OCI-LY7 (cell line): ENCODE results near the gene RALGAPA2. TPM values are rescaled to one million over a fixed set of nuclear protein-coding genes. Genes with fewer than 3 reads are reported as not detected.

Source experiments
- BruUV-seq: library from RNA; stranded (reverse); fragments of 400-500 nt; replicated peaks from 2 replicates; lab custom pipeline; 2021; lab: Mats Ljungman, UMichigan
- CTCF ChIA-PET: fragments of 300-600 bp; sonication (Branson Sonifier 250); formaldehyde crosslinking; loops from one replicate; lab custom pipeline; 2022; ENCODE audit warnings: antibody characterized with exemption; ENCODE audit not compliant: unreplicated experiment; lab: Charles Lee
- POLR2A ChIA-PET: fragments of 300-600 bp; sonication (Branson Sonifier 250); formaldehyde crosslinking; loops from one replicate; lab custom pipeline; 2022; ENCODE audit warnings: antibody characterized with exemption; lab: Charles Lee
- DNase-seq: peaks from one replicate; pipeline ENCODE4 v3.0.0-alpha.2; 2015; ENCODE audit warnings: low spot score
- H2AFZ ChIP-seq: fragments of 200-600 bp; sonication (generic), shearing (Covaris generic); 2 replicates; pipeline ENCODE4 v1.6.1; 2014; ENCODE audit warnings: mild to moderate bottlenecking, antibody characterized with exemption, low read length, moderate library complexity
- H3K27ac ChIP-seq: fragments of 200-600 bp; sonication (generic); 2 replicates; pipeline ENCODE4 v1.5.1; 2014; ENCODE audit warnings: mixed run types, low read depth, mild to moderate bottlenecking, moderate library complexity, low read length, inconsistent platforms; ENCODE audit not compliant: poor library complexity, severe bottlenecking
- H3K36me3 ChIP-seq: fragments of 200-600 bp; sonication (generic); 2 replicates; pipeline ENCODE4 v1.6.1; 2014; ENCODE audit warnings: mild to moderate bottlenecking, antibody characterized with exemption, low read length, moderate library complexity, mixed read lengths; ENCODE audit not compliant: insufficient read depth
- H3K4me1 ChIP-seq: fragments of 200-600 bp; sonication (generic); 2 replicates; pipeline ENCODE4 v1.5.1; 2014; ENCODE audit warnings: mild to moderate bottlenecking, low read length; ENCODE audit not compliant: insufficient read depth, poor library complexity, severe bottlenecking
- H3K4me2 ChIP-seq: fragments of 200-600 bp; sonication (generic); 2 replicates; pipeline ENCODE4 v1.6.1; 2014; ENCODE audit warnings: mild to moderate bottlenecking, low read length
- H3K4me3 ChIP-seq: fragments of 200-600 bp; sonication (generic); 2 replicates; pipeline ENCODE4 v1.5.1; 2014; ENCODE audit warnings: mild to moderate bottlenecking, low read depth, low read length; ENCODE audit not compliant: poor library complexity, severe bottlenecking
- H3K79me2 ChIP-seq: fragments of 200-600 bp; sonication (generic); 2 replicates; pipeline ENCODE4 v1.6.1; 2016; ENCODE audit warnings: low read depth, mild to moderate bottlenecking, low read length, moderate library complexity, mixed read lengths; ENCODE audit not compliant: insufficient read depth
- H3K9me2 ChIP-seq: fragments of 200-600 bp; sonication (generic); 2 replicates; pipeline ENCODE4 v1.6.1; 2016; ENCODE audit warnings: mild to moderate bottlenecking, low read length, mixed read lengths; ENCODE audit not compliant: insufficient read depth
- H3K9me3 ChIP-seq: fragments of 200-600 bp; sonication (generic); 2 replicates; pipeline ENCODE4 v1.6.1; 2014; ENCODE audit warnings: mild to moderate bottlenecking, mixed run types, low read length, mixed read lengths
- H4K20me1 ChIP-seq: fragments of 200-600 bp; sonication (generic); 2 replicates; pipeline ENCODE4 v1.6.1; 2014; ENCODE audit warnings: mild to moderate bottlenecking, antibody characterized with exemption, low read length, moderate library complexity, mixed read lengths; ENCODE audit not compliant: insufficient read depth
- CTCF ChIP-seq: fragments of 200-600 bp; sonication (generic); conservative IDR thresholded peaks from 2 replicates; pipeline ENCODE4 v1.5.1; 2014; ENCODE audit warnings: mild to moderate bottlenecking, antibody characterized with exemption, low read length, moderate library complexity, mixed read lengths
- EZH2phosphoT487 ChIP-seq: fragments of 200-600 bp; sonication (generic); IDR thresholded peaks from 2 replicates; pipeline ENCODE4 v1.6.1; 2018; ENCODE audit warnings: low read depth, borderline replicate concordance, mild to moderate bottlenecking, mixed run types, antibody characterized with exemption, low read length, moderate library complexity, mixed read lengths
- intact Hi-C: fragments of 100-400 bp; cut with micrococcal nuclease; formaldehyde crosslinking; loops from one replicate; pipeline ENCODE4 v1.10.0; 2022; ENCODE audit not compliant: unreplicated experiment
- total RNA-seq, 2 experiments: library from RNA; depleted of rRNA in 1 of 2; stranded (reverse); fragments of >200 nt in 1 of 2; shearing (Covaris generic) in 1 of 2; gene quantifications; 2 replicates each; pipeline ENCODE4 v1.2.3, GENCODE V29; 2014 to 2022

The RALGAPA2 gene
- total RNA-seq, 2 experiments from 2014 or later = 9.1 to 17.8 TPM

GRCh38 chr20:20375862-20376261, 336.6 kb downstream of the RALGAPA2 start:
- POLR2A ChIA-PET = no interaction called here
- intact Hi-C loops = no loop called here

GRCh38 chr20:20373091-20373571, 339.3 kb downstream of the RALGAPA2 start:
- BruUV-seq = no TSS peak
- Histone ChIP-seq H3K4me3 (no peak overlapping the region), H3K9me2 (no peaks in the 10 kb centered on the region), H3K4me2 (no peak overlapping the region), H2AFZ (no peak overlapping the region), H3K79me2 (no peaks in the 10 kb centered on the region), H3K27ac (no peak overlapping the region), H3K36me3 (no peaks in the 10 kb centered on the region), H4K20me1 (no peaks in the 10 kb centered on the region), H3K9me3 (no peaks in the 10 kb centered on the region), H3K4me1 (no peaks in the 10 kb centered on the region)
- intact Hi-C loops = no loop called here
- no peak for DNase-seq
- POLR2A ChIA-PET = no interaction called here
- CTCF ChIA-PET = no interaction called here
- TF ChIP-seq CTCF = no peak
- TF ChIP-seq EZH2phosphoT487 = no peak

More at GRCh38 chr20:20375862-20376261, 336.6 kb downstream of the RALGAPA2 start:
- Histone ChIP-seq H3K9me2 (no peaks in the 10 kb centered on the region), H3K9me3 (no peaks in the 10 kb centered on the region), H3K4me3 (no peak overlapping the region), H3K27ac (no peak overlapping the region), H3K4me2 (no peak overlapping the region), H4K20me1 (no peaks in the 10 kb centered on the region), H3K79me2 (no peaks in the 10 kb centered on the region), H2AFZ (no peak overlapping the region), H3K36me3 (no peaks in the 10 kb centered on the region), H3K4me1 (no peaks in the 10 kb centered on the region)
- no TSS peak for BruUV-seq
- CTCF ChIA-PET = no interaction called here
- no peak for DNase-seq
- TF ChIP-seq EZH2phosphoT487 = no peak
- TF ChIP-seq CTCF = no peak

- H3K9me2 ChIP-seq = no peaks in the 10 kb centered on the region
- TF ChIP-seq EZH2phosphoT487 (no peak), CTCF (no peak)
- intact Hi-C loops = no loop called here
- no peak overlapping the region for H3K27ac ChIP-seq
- H2AFZ ChIP-seq = no peak overlapping the region
- POLR2A ChIA-PET = interaction anchor here (0.9 to 1.3 kb wide), 2 partner anchors 24 to 30 kb away, joined by 3 to 4 read pairs; no protein-coding TSS in a partner anchor
- H3K9me3 ChIP-seq = no peaks in the 10 kb centered on the region
- no peaks in the 10 kb centered on the region for H3K79me2 ChIP-seq
- no peak for DNase-seq
- H3K4me2 ChIP-seq = no peak overlapping the region
- CTCF ChIA-PET = no interaction called here
- no peak overlapping the region for H3K4me3 ChIP-seq
- H4K20me1 ChIP-seq = no peaks in the 10 kb centered on the region
- H3K36me3 ChIP-seq = no peaks in the 10 kb centered on the region
- no peaks in the 10 kb centered on the region for H3K4me1 ChIP-seq
- BruUV-seq = no TSS peak
Observed at GRCh38 chr20:20371681-20372080, 340.8 kb downstream of the RALGAPA2 start.
